Spinal cord (tissue), 10 donors: ENCODE measurements around the gene PIP5K1B. TPM values are rescaled to one million over a fixed set of nuclear protein-coding genes. Genes with fewer than 3 reads are reported as not detected.
A peak's percentile ranks its signal among the peaks of the same experiment; 100 is the strongest.

ENCODE experiments used
- DNase-seq, 6 donors: peaks; one replicate each; pipeline versions ENCODE4 v3.0.0 to v3.0.0-alpha.2; 2013 to 2015; ENCODE audit warnings: low spot score in 6 of 6, low read depth in 4 of 6
- H3K27ac ChIP-seq: one replicate; pipeline ENCODE4 v1.5.1; 2013; ENCODE audit warnings: low read depth, low read length, control low read depth
- H3K27me3 ChIP-seq: one replicate; pipeline ENCODE4 v1.6.1; 2013; ENCODE audit warnings: low read length; ENCODE audit not compliant: control insufficient read depth, insufficient read depth
- H3K36me3 ChIP-seq: one replicate; pipeline ENCODE4 v1.6.1; 2013; ENCODE audit warnings: low read length; ENCODE audit not compliant: control insufficient read depth, insufficient read depth
- H3K4me1 ChIP-seq: one replicate; pipeline ENCODE4 v1.6.1; 2013; ENCODE audit warnings: low read length; ENCODE audit not compliant: control insufficient read depth, insufficient read depth
- H3K4me3 ChIP-seq: one replicate; pipeline ENCODE4 v1.5.1; 2013; ENCODE audit warnings: low read depth, low read length, control low read depth
- H3K9me3 ChIP-seq: one replicate; pipeline ENCODE4 v1.6.1; 2013; ENCODE audit warnings: low read length; ENCODE audit not compliant: control insufficient read depth, insufficient read depth
- WGBS: methylation state at CpG from one replicate; pipeline ENCODE4 v1.1.5; 2013; ENCODE audit warnings: missing lambda C conversion rate; ENCODE audit not compliant: insufficient coverage; 5-methylcytosine and 5-hydroxymethylcytosine counted together
- polyA plus RNA-seq, 2 donors: library from polyadenylated mRNA; unstranded; fragments of 120-200 nt; gene quantifications; one replicate each; pipeline ENCODE4 v1.2.1, GENCODE V29; 2013; ENCODE audit not compliant: insufficient read length in 2 of 2
- total RNA-seq, 2 donors: library from RNA; depleted of rRNA in 1 of 2; stranded (reverse); fragments of 120-200 nt in 1 of 2; fragments of >200 nt in 1 of 2; gene quantifications; one replicate each; pipeline versions ENCODE4 v1.2.3 to v1.2.4, GENCODE V29; 2013 to 2014
- donor health status: healthy.

Gene PIP5K1B
- total and polyA plus RNA-seq, 4 donors: 7.5 to 19.9 (median 12.7) TPM

DNA sequence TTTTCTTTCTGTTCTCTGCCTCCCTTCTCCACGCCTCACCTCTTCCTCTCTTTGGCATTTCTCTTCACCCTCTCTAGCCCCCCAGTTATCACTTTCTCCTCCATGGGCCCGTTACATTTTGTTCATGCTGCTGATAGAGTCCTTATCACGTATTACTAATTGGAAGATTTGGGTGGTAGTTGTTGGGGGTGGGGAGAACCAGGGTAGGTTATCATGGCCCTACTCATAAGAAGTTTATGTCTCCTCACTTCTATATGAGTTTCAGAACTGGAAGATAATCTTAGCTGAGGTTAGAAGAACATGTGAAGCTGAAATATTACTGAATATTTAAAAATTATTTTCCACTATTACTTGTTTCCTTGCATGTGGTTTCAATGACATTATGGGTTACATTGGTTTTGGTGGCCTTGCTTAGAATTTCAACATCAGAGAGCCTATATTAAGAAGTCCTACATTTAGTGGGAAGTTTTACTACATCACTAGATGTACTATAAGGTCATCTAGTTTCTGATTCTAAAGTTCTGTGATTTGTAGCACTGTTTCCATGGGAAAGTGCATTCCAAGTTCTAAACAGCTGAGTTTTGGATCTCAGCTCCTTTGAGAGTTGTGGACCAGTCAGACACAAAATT lies 36.8 kb downstream of the PIP5K1B start:
- no peak overlapping the region for H3K27ac ChIP-seq
- H3K27me3 ChIP-seq: no peaks in the 10 kb centered on the region
- no peaks in the 10 kb centered on the region for H3K36me3 ChIP-seq
- no peaks in the 10 kb centered on the region for H3K4me1 ChIP-seq
- no peaks in the 10 kb centered on the region for H3K9me3 ChIP-seq
- no CpG with 5 or more reads among the region's 3 CpGs for WGBS
- H3K4me3 ChIP-seq: no peak overlapping the region
- DNase-seq: no peak

- no peak overlapping the region for H3K27ac ChIP-seq
- H3K36me3 ChIP-seq: no peaks in the 10 kb centered on the region
- WGBS: no CpG with 5 or more reads among the region's 2 CpGs
- H3K27me3 ChIP-seq: no peaks in the 10 kb centered on the region
- no peak for DNase-seq
- H3K9me3 ChIP-seq: no peaks in the 10 kb centered on the region
- no peaks in the 10 kb centered on the region for H3K4me1 ChIP-seq
- H3K4me3 ChIP-seq: no peak overlapping the region
Observed at GRCh38 chr9:68742333-68742730, 37.3 kb downstream of the PIP5K1B start.

DNA sequence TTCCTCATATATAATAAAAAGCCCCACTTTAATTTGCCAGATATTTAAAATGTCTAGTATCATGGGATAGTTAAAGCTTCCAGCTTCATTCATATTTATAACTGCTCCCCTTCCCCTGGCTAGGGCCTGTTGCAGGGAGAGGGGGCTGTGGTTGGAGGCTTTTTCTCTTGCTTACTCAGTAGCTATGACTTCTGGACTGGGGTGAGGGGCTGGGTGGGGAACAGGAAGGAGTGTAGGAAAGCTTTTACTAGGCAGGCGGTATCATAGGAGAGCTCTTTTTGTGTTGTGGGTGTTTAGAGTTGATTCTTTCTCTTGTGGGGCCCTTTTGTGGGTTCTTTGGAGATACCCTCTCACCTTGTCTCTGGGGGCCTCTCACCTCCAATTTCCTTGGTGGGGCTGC lies 39.4 kb downstream of the PIP5K1B start:
- WGBS: no CpG with 5 or more reads among the region's 1 CpG
- Histone ChIP-seq H3K9me3 (no peaks in the 10 kb centered on the region), H3K27ac (no peak overlapping the region), H3K4me1 (no peaks in the 10 kb centered on the region), H3K36me3 (no peaks in the 10 kb centered on the region), H3K4me3 (no peak overlapping the region), H3K27me3 (no peaks in the 10 kb centered on the region)
- no peak for DNase-seq

DNA sequence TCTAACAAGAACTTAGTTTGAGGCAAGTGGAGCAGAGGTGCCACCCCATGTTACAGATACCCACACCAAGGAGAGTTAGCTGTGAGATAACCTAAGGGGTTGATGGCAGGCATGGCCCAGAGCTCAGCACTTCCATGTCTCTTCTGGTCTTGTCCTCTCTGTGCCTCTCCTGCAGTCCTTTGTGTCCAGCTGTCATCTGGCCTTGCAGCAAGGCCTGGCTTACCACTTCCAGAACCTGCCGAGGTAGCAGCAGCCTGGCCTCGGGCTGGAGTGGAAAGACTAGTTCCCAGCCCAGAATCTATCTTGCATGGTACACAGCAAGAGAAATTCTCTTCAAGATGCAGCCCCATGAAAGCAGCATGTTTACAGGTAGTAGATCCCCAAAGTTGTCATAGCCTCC lies 41.5 kb downstream of the PIP5K1B start:
- H3K36me3 ChIP-seq: no peaks in the 10 kb centered on the region
- WGBS: 83% methylated on average over 2 of the region's 2 CpGs
- no peak for DNase-seq
- H3K27me3 ChIP-seq: no peaks in the 10 kb centered on the region
- no peak overlapping the region for H3K27ac ChIP-seq
- no peak overlapping the region for H3K4me3 ChIP-seq
- H3K9me3 ChIP-seq: no peaks in the 10 kb centered on the region
- H3K4me1 ChIP-seq: no peaks in the 10 kb centered on the region

DNA sequence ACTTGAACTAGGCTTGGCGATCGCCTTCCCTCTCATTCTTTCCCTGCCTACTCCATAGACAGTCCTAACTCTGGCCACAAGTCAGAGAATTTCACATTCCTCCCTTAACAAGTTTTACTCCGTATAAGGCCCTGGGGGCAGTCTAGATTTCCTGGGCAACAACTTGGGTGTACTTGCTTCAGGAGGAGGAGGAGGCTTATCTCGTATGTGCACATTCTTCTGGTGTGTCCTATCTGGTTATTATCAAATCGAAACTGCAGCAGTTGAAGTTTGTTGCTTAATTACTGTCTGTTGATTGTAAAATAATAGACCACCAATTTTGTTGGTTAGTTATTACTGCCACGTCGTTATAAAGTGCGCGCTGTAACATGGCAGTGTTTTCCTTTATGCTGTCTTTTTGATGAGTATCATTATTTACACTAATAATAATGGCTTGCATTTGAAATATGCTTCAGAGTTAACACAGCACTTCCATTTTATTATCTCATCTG lies 42.0 kb downstream of the PIP5K1B start:
- no peaks in the 10 kb centered on the region for H3K4me1 ChIP-seq
- H3K27ac ChIP-seq: no peak overlapping the region
- H3K36me3 ChIP-seq: no peaks in the 10 kb centered on the region
- no peaks in the 10 kb centered on the region for H3K9me3 ChIP-seq
- H3K4me3 ChIP-seq: no peak overlapping the region
- WGBS: 95% methylated on average over 3 of the region's 9 CpGs
- no peak for DNase-seq
- H3K27me3 ChIP-seq: no peaks in the 10 kb centered on the region

DNA sequence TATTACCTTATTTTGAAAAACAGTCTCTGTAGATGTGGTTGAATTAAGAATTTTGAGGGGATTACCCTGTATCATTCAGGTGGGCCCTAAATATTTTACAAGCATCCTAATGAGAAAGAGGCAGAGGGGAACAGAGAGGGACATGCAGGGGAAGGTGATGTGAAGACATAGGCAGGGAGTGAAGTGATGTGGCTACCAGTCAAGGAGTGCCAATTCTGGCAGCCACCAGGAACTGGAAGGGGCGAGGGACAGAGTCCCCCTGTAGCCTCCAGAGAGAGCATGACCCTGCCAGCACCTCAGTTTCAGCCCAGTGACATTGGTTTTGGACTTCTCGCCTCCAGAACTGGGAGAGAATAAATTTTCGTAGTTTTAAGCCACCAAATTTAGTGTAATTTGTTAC lies 44.1 kb downstream of the PIP5K1B start:
- no peaks in the 10 kb centered on the region for H3K27me3 ChIP-seq
- DNase-seq: no peak
- 81% methylated on average over 3 of the region's 3 CpGs for WGBS
- H3K36me3 ChIP-seq: no peaks in the 10 kb centered on the region
- H3K9me3 ChIP-seq: no peaks in the 10 kb centered on the region
- H3K4me1 ChIP-seq: no peaks in the 10 kb centered on the region
- no peak overlapping the region for H3K4me3 ChIP-seq
- no peak overlapping the region for H3K27ac ChIP-seq

- H3K27me3 ChIP-seq: no peaks in the 10 kb centered on the region
- H3K27ac ChIP-seq: no peak overlapping the region
- no peaks in the 10 kb centered on the region for H3K36me3 ChIP-seq
- DNase-seq: no peak
- H3K4me1 ChIP-seq: no peaks in the 10 kb centered on the region
- WGBS: 73% methylated on average over 3 of the region's 3 CpGs
- H3K9me3 ChIP-seq: no peaks in the 10 kb centered on the region
- no peak overlapping the region for H3K4me3 ChIP-seq
Observed at GRCh38 chr9:68749579-68750159, 44.6 kb downstream of the PIP5K1B start.

- Histone ChIP-seq H3K9me3 (no peaks in the 10 kb centered on the region), H3K36me3 (no peaks in the 10 kb centered on the region), H3K4me1 (no peaks in the 10 kb centered on the region), H3K27ac (no peak overlapping the region), H3K27me3 (no peaks in the 10 kb centered on the region), H3K4me3 (no peak overlapping the region)
- DNase-seq: peak in 2 of 6 donors; percentile 25 to 56
- 89% methylated on average over 1 of the region's 6 CpGs for WGBS
Observed at GRCh38 chr9:68750255-68750654, 45.2 kb downstream of the PIP5K1B start.

- H3K36me3 ChIP-seq: no peaks in the 10 kb centered on the region
- no peaks in the 10 kb centered on the region for H3K9me3 ChIP-seq
- H3K4me1 ChIP-seq: no peaks in the 10 kb centered on the region
- no peak overlapping the region for H3K4me3 ChIP-seq
- 50% methylated on average over 2 of the region's 4 CpGs for WGBS
- H3K27me3 ChIP-seq: no peaks in the 10 kb centered on the region
- DNase-seq: no peak
- no peak overlapping the region for H3K27ac ChIP-seq
Observed at GRCh38 chr9:68750786-68751185, 45.7 kb downstream of the PIP5K1B start.

- Histone ChIP-seq H3K4me3 (no peak overlapping the region), H3K36me3 (no peaks in the 10 kb centered on the region), H3K27ac (no peak overlapping the region), H3K9me3 (no peaks in the 10 kb centered on the region), H3K4me1 (no peaks in the 10 kb centered on the region), H3K27me3 (no peaks in the 10 kb centered on the region)
- DNase-seq: no peak
Observed at GRCh38 chr9:68751556-68751955, 46.5 kb downstream of the PIP5K1B start.
